COLO829 (cell line): ENCODE results near the gene ZDHHC11.
"Not testable (repeated sequence)": the region's sequence is repeated elsewhere in the genome, so short reads cannot be mapped to it uniquely, and the experiment has no call there.

Experiments used
- DNase-seq: peaks from one replicate; pipeline ENCODE4 v3.0.0; 2012; ENCODE audit warnings: low spot score

ZDHHC11 gene

GRCh38 chr5:747303-747844 is 103.4 kb downstream of the ZDHHC11 start:
- DNase-seq, result not testable (repeated sequence)

- no peak for DNase-seq
These were observed 104.5 kb downstream of the ZDHHC11 start for GRCh38 chr5:746258-746761.
